Measurements from ENCODE around the gene ATAD3A.

ATAD3A gene

GRCh38 chr1:1561801-1562470 lies 50.0 kb downstream of the ATAD3A start:
- Histone ChIP-seq H3K27me3 (ENCODE audit: control insufficient read depth in 5 of 5, insufficient read depth in 4 of 5, low read length in 5 of 5) (no peaks in the 10 kb centered on the region), H3K27ac (ENCODE audit: low read depth, low read length) (no peak overlapping the region), H3K9ac (ENCODE audit: low read length in 5 of 5) (no peak overlapping the region), H3K4me3 (ENCODE audit: low read depth in 1 of 5, low read length in 5 of 5) (no peak overlapping the region), H3K4me1 (ENCODE audit: control insufficient read depth in 5 of 5, insufficient read depth in 5 of 5, low read length in 5 of 5) (peaks cover 12 to 30% (median 29%) of the 10 kb centered on the region in 5 donors), H3K36me3 (ENCODE audit: control insufficient read depth in 5 of 5, insufficient read depth in 5 of 5, low read length in 5 of 5) (peaks cover 0 to 56% (median 43%) of the 10 kb centered on the region in 5 donors), H3K9me3 (ENCODE audit: control insufficient read depth in 5 of 5, low read length in 5 of 5) (no peaks in the 10 kb centered on the region)

GRCh38 chr1:1562556-1563195 lies 50.7 kb downstream of the ATAD3A start:
- H3K27ac ChIP-seq (ENCODE audit: low read depth, low read length) = no peak overlapping the region

GRCh38 chr1:1563688-1564087 lies 51.7 kb downstream of the ATAD3A start:
- no peak overlapping the region for H3K4me3 ChIP-seq (ENCODE audit: low read depth in 1 of 5, low read length in 5 of 5)
- peaks cover 0 to 56% (median 43%) of the 10 kb centered on the region in 5 donors for H3K36me3 ChIP-seq (ENCODE audit: control insufficient read depth in 5 of 5, insufficient read depth in 5 of 5, low read length in 5 of 5)
- peaks cover 14 to 46% (median 41%) of the 10 kb centered on the region in 5 donors for H3K4me1 ChIP-seq (ENCODE audit: control insufficient read depth in 5 of 5, insufficient read depth in 5 of 5, low read length in 5 of 5)
- H3K27ac ChIP-seq (ENCODE audit: low read depth, low read length) = no peak overlapping the region
- H3K9me3 ChIP-seq (ENCODE audit: control insufficient read depth in 5 of 5, low read length in 5 of 5) = no peaks in the 10 kb centered on the region
- H3K9ac ChIP-seq (ENCODE audit: low read length in 5 of 5) = no peak overlapping the region
- H3K27me3 ChIP-seq (ENCODE audit: control insufficient read depth in 5 of 5, insufficient read depth in 4 of 5, low read length in 5 of 5) = no peaks in the 10 kb centered on the region

More at GRCh38 chr1:1562556-1563195, 50.7 kb downstream of the ATAD3A start:
- Histone ChIP-seq H3K9me3 (ENCODE audit: control insufficient read depth in 5 of 5, low read length in 5 of 5) (no peaks in the 10 kb centered on the region), H3K4me1 (ENCODE audit: control insufficient read depth in 5 of 5, insufficient read depth in 5 of 5, low read length in 5 of 5) (peaks cover 14 to 37% (median 36%) of the 10 kb centered on the region in 5 donors), H3K4me3 (ENCODE audit: low read depth in 1 of 5, low read length in 5 of 5) (no peak overlapping the region), H3K9ac (ENCODE audit: low read length in 5 of 5) (no peak overlapping the region), H3K36me3 (ENCODE audit: control insufficient read depth in 5 of 5, insufficient read depth in 5 of 5, low read length in 5 of 5) (peaks cover 0 to 56% (median 43%) of the 10 kb centered on the region in 5 donors), H3K27me3 (ENCODE audit: control insufficient read depth in 5 of 5, insufficient read depth in 4 of 5, low read length in 5 of 5) (no peaks in the 10 kb centered on the region)

GRCh38 chr1:1564268-1564667 lies 52.3 kb downstream of the ATAD3A start:
- Histone ChIP-seq H3K4me1 (ENCODE audit: control insufficient read depth in 5 of 5, insufficient read depth in 5 of 5, low read length in 5 of 5) (peaks cover 15 to 49% (median 43%) of the 10 kb centered on the region in 5 donors), H3K27ac (ENCODE audit: low read depth, low read length) (no peak overlapping the region), H3K9me3 (ENCODE audit: control insufficient read depth in 5 of 5, low read length in 5 of 5) (no peaks in the 10 kb centered on the region), H3K27me3 (ENCODE audit: control insufficient read depth in 5 of 5, insufficient read depth in 4 of 5, low read length in 5 of 5) (no peaks in the 10 kb centered on the region), H3K9ac (ENCODE audit: low read length in 5 of 5) (no peak overlapping the region), H3K36me3 (ENCODE audit: control insufficient read depth in 5 of 5, insufficient read depth in 5 of 5, low read length in 5 of 5) (peaks cover 0 to 56% (median 43%) of the 10 kb centered on the region in 5 donors), H3K4me3 (ENCODE audit: low read depth in 1 of 5, low read length in 5 of 5) (no peak overlapping the region)

- Histone ChIP-seq H3K4me3 (ENCODE audit: low read depth in 1 of 5, low read length in 5 of 5) (peak overlapping the region in 2 of 5 donors; percentile 24 to 25), H3K9me3 (ENCODE audit: control insufficient read depth in 5 of 5, low read length in 5 of 5) (no peaks in the 10 kb centered on the region), H3K27ac (ENCODE audit: low read depth, low read length) (peak overlapping the region; percentile 56), H3K4me1 (ENCODE audit: control insufficient read depth in 5 of 5, insufficient read depth in 5 of 5, low read length in 5 of 5) (peaks cover 16 to 60% (median 48%) of the 10 kb centered on the region in 5 donors), H3K27me3 (ENCODE audit: control insufficient read depth in 5 of 5, insufficient read depth in 4 of 5, low read length in 5 of 5) (no peaks in the 10 kb centered on the region), H3K36me3 (ENCODE audit: control insufficient read depth in 5 of 5, insufficient read depth in 5 of 5, low read length in 5 of 5) (peaks cover 0 to 55% (median 43%) of the 10 kb centered on the region in 5 donors), H3K9ac (ENCODE audit: low read length in 5 of 5) (peak overlapping the region in 1 of 5 donors; percentile 11)
These were observed 53.4 kb downstream of the ATAD3A start for GRCh38 chr1:1565340-1565739.

DNA sequence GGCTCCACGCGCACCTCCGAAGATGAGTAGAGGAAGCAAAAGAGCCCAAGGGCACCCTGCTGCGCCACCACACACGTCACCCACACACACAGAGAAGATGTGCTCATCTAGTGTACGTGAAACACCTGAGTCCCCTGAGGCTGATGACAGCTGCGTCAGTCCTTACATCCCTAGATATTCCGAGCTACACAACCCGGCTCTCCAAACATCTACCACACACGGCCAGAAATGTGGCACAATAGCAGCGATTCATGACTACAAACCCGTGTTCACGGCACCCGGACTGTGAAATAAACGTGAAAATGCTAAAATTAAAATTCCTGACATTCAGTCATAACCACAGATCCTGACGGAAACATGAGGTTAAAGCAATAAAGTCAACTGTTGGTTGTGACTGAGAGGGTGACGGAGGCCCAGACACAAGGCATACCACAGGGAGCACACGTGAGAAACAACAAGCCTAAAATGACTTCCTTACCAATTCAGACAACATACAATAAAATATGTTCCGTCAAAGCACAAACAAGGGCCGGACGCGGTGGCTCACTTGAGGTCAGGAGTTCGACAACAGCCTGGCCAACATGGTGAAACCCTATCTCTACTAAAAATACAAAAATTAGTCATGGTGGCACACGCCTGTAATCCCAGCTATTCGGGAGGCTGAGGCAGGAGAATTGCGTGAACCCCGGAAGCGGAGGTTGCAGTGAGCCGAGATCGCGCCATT lies 55.4 kb downstream of the ATAD3A start:
- H3K4me1 ChIP-seq (ENCODE audit: control insufficient read depth in 5 of 5, insufficient read depth in 5 of 5, low read length in 5 of 5) = peaks cover 16 to 64% (median 51%) of the 10 kb centered on the region in 5 donors

GRCh38 chr1:1567891-1568291 lies 55.9 kb downstream of the ATAD3A start:
- Histone ChIP-seq H3K9me3 (ENCODE audit: control insufficient read depth in 5 of 5, low read length in 5 of 5) (no peaks in the 10 kb centered on the region), H3K4me3 (ENCODE audit: low read depth in 1 of 5, low read length in 5 of 5) (peak overlapping the region in 2 of 5 donors; percentile 5 to 25), H3K9ac (ENCODE audit: low read length in 5 of 5) (peak overlapping the region in 1 of 5 donors; percentile 35), H3K4me1 (ENCODE audit: control insufficient read depth in 5 of 5, insufficient read depth in 5 of 5, low read length in 5 of 5) (peaks cover 16 to 65% (median 55%) of the 10 kb centered on the region in 5 donors), H3K27me3 (ENCODE audit: control insufficient read depth in 5 of 5, insufficient read depth in 4 of 5, low read length in 5 of 5) (no peaks in the 10 kb centered on the region), H3K27ac (ENCODE audit: low read depth, low read length) (peak overlapping the region; percentile 62), H3K36me3 (ENCODE audit: control insufficient read depth in 5 of 5, insufficient read depth in 5 of 5, low read length in 5 of 5) (peaks cover 0 to 33% (median 28%) of the 10 kb centered on the region in 5 donors)

More for the DNA sequence above, 55.4 kb downstream of the ATAD3A start:
- Histone ChIP-seq H3K9me3 (ENCODE audit: control insufficient read depth in 5 of 5, low read length in 5 of 5) (no peaks in the 10 kb centered on the region), H3K36me3 (ENCODE audit: control insufficient read depth in 5 of 5, insufficient read depth in 5 of 5, low read length in 5 of 5) (peaks cover 0 to 39% (median 34%) of the 10 kb centered on the region in 5 donors), H3K9ac (ENCODE audit: low read length in 5 of 5) (peak overlapping the region in 1 of 5 donors; percentile 56), H3K4me3 (ENCODE audit: low read depth in 1 of 5, low read length in 5 of 5) (peak overlapping the region in 3 of 5 donors; percentile 5 to 25 (median 11)), H3K27me3 (ENCODE audit: control insufficient read depth in 5 of 5, insufficient read depth in 4 of 5, low read length in 5 of 5) (no peaks in the 10 kb centered on the region), H3K27ac (ENCODE audit: low read depth, low read length) (peak overlapping the region; percentile 62)

DNA sequence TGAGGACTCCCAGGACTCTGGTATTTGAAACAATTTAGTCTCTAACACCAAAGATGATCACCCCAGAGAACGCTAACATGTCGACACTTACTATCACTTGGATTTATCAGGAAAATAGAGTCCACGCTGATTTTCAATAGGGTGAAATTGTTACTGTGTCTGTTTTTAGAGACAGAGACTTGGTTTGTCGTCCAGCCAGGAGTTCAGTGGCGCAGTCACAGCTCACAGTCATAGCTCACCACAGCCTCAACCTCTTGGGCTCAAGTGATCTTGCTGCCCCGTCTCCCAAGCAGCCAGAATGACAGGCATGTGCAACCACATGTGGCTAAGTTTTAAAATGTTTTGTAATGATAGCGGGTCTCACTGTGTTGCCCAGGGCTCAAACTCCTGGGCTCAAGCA lies 57.4 kb downstream of the ATAD3A start:
- Histone ChIP-seq H3K27me3 (ENCODE audit: control insufficient read depth in 5 of 5, insufficient read depth in 4 of 5, low read length in 5 of 5) (no peaks in the 10 kb centered on the region), H3K27ac (ENCODE audit: low read depth, low read length) (peak overlapping the region; percentile 35), H3K9ac (ENCODE audit: low read length in 5 of 5) (no peak overlapping the region), H3K36me3 (ENCODE audit: control insufficient read depth in 5 of 5, insufficient read depth in 5 of 5, low read length in 5 of 5) (peaks cover 0 to 20% (median 13%) of the 10 kb centered on the region in 5 donors), H3K4me3 (ENCODE audit: low read depth in 1 of 5, low read length in 5 of 5) (no peak overlapping the region), H3K9me3 (ENCODE audit: control insufficient read depth in 5 of 5, low read length in 5 of 5) (no peaks in the 10 kb centered on the region), H3K4me1 (ENCODE audit: control insufficient read depth in 5 of 5, insufficient read depth in 5 of 5, low read length in 5 of 5) (peaks cover 14 to 68% (median 61%) of the 10 kb centered on the region in 5 donors)

DNA sequence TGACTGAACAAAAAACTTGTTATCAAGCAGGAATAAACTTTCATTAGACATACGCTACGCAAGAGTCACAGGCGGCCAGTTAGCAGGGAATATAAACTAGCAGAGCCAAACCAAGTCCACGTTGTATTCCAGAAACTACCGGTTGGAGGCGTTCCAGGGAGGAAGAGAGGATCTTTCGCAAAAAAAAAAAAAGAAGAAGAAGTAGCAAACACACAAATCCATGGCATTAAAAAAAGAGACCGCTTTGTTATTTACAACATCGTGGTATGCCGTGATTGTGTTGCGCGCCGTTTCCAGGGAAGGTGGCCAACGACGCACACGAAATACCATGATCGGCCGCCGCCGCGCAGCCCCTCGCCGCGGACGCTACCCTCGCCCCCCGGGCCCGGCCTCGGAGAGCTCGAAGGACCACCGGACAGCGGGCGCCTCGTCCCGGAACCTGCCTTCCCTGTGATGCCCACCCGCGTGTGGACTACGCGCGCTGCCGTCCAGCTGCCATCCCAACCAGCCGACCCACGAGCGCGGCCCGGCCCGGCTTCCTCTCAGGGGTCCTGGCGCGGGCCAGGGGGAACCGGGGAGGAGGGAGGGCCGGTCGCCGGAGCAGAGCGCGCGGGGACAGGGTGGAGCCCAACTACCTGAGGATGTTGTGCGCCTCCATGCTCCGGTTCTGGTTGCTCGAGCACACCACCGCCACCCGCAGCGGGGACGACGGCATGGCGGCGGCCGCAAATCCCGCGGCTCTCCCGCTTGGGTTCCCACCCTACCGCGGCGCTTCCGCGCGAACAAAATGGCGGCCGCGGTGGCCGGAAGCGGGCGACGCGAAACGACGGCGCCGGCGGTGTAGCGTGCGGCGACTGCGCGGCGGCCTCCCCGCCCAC lies 62.1 kb downstream of the ATAD3A start:
- Histone ChIP-seq H3K4me3 (ENCODE audit: low read depth in 1 of 5, low read length in 5 of 5) (peak overlapping the region; percentile 66 to 96 (median 93)), H3K9ac (ENCODE audit: low read length in 5 of 5) (peak overlapping the region; percentile 77 to 100 (median 99)), H3K4me1 (ENCODE audit: control insufficient read depth in 5 of 5, insufficient read depth in 5 of 5, low read length in 5 of 5) (peaks cover 3 to 35% (median 31%) of the 10 kb centered on the region in 5 donors)

More for the DNA sequence above, 62.1 kb downstream of the ATAD3A start:
- peak overlapping the region; percentile 98 for H3K27ac ChIP-seq (ENCODE audit: low read depth, low read length)
- H3K9me3 ChIP-seq (ENCODE audit: control insufficient read depth in 5 of 5, low read length in 5 of 5) = no peaks in the 10 kb centered on the region
- peaks cover 0 to 6% (median 0%) of the 10 kb centered on the region in 5 donors for H3K36me3 ChIP-seq (ENCODE audit: control insufficient read depth in 5 of 5, insufficient read depth in 5 of 5, low read length in 5 of 5)
- H3K27me3 ChIP-seq (ENCODE audit: control insufficient read depth in 5 of 5, insufficient read depth in 4 of 5, low read length in 5 of 5) = peaks cover 0 to 2% (median 0%) of the 10 kb centered on the region in 5 donors

Measured in subcutaneous abdominal adipose tissue (tissue), 5 donors.